ENCODE measurements around the gene FRY. TPM values are rescaled to one million over a fixed set of nuclear protein-coding genes. Genes with fewer than 3 reads are reported as not detected.

FRY gene
- total and polyA plus RNA-seq, 2 donors (not counting 1 experiment from before 2014, with no cell fraction given) = 2.3 to 6.3 TPM

DNA sequence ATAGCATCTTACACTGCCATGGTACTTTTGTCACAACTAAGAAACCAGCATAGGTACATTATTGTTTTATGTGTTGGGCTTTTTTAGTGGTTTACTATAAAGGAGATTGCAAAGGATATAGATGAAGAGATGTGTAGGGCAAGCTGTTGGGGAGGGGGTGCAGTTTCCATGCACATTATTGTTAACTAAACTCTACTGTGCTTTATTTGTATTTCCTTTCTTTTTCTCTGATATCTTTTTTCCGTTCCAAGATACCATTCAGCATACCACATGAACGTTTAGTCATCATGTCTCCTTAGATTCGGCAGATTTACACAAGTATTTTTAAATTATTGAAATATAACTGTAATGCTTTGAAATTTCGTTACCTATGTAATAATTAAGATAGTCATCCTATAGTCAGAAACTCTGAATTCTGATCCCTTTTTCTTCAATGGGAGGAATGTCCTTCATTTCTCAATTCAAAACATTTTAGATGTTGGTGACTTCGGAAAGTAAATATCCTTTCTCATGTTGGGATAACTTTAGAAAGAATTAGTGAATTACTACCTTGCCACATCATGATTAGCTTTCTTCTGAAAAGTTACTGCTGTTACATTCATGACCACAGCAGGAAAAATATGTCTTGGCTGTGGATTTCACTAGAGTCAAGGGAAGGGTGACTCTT, 82.8 kb downstream of the FRY start:
- ChIA-PET POLR2A (no interaction called here), CTCF (interaction anchor here (0.8 kb wide), 1 partner anchor 43 kb away, joined by 3 read pairs; no protein-coding TSS in a partner anchor)
- Mint-ChIP-seq H3K4me3 (no peak overlapping the region), H3K4me1 (peaks cover 18% of the 10 kb centered on the region), H3K9me3 (ENCODE audit: insufficient read depth) (no peaks in the 10 kb centered on the region), H3K27me3 (no peaks in the 10 kb centered on the region), H3K27ac (no peak overlapping the region)
- Histone ChIP-seq H3K36me3 (replicated peaks in 1 of 2; ENCODE audit: control extremely low read depth in 1 of 2, control insufficient read depth in 1 of 2, extremely low read depth in 1 of 2, insufficient read depth in 2 of 2, low read length in 1 of 2) (peaks cover 1 to 2% of the 10 kb centered on the region in 2 experiments), H3K27me3 (replicated peaks in 1 of 4; ENCODE audit: control extremely low read depth in 1 of 4, control insufficient read depth in 3 of 4, insufficient read depth in 4 of 4, low read length in 3 of 4) (no peaks in the 10 kb centered on the region), H3K27ac (ENCODE audit: low read length in 2 of 2) (no peak overlapping the region), H3K4me3 (ENCODE audit: control extremely low read depth in 1 of 5, extremely low read depth in 1 of 5, insufficient read depth in 1 of 5, low read depth in 2 of 5, low read length in 4 of 5) (no peak overlapping the region), H3K4me2 (replicated peaks; ENCODE audit: low read depth, low read length, poor library complexity, severe bottlenecking) (no peak overlapping the region), H3K9ac (ENCODE audit: low read length) (no peak overlapping the region), H3K9me3 (ENCODE audit: control extremely low read depth in 1 of 3, control insufficient read depth in 2 of 3, insufficient read depth in 1 of 3, low read length in 2 of 3) (no peaks in the 10 kb centered on the region), H4K20me1 (ENCODE audit: control insufficient read depth, insufficient read depth, low read length, poor library complexity, severe bottlenecking) (no peaks in the 10 kb centered on the region), H3K79me2 (ENCODE audit: control insufficient read depth, insufficient read depth, low read length) (no peaks in the 10 kb centered on the region), H3K4me1 (ENCODE audit: control insufficient read depth in 2 of 2, insufficient read depth in 2 of 2, low read length in 2 of 2) (peaks cover 0 to 3% of the 10 kb centered on the region in 2 donors), H2AFZ (ENCODE audit: insufficient read depth, low read depth, low read length, poor library complexity, severe bottlenecking) (no peak overlapping the region)
- no CpG with 5 or more reads among the region's 5 CpGs for WGBS (ENCODE audit: insufficient coverage)
- DNase-seq (no peak), ATAC-seq (ENCODE audit: low read depth) (no peak)
- TF ChIP-seq, protein P1, sequence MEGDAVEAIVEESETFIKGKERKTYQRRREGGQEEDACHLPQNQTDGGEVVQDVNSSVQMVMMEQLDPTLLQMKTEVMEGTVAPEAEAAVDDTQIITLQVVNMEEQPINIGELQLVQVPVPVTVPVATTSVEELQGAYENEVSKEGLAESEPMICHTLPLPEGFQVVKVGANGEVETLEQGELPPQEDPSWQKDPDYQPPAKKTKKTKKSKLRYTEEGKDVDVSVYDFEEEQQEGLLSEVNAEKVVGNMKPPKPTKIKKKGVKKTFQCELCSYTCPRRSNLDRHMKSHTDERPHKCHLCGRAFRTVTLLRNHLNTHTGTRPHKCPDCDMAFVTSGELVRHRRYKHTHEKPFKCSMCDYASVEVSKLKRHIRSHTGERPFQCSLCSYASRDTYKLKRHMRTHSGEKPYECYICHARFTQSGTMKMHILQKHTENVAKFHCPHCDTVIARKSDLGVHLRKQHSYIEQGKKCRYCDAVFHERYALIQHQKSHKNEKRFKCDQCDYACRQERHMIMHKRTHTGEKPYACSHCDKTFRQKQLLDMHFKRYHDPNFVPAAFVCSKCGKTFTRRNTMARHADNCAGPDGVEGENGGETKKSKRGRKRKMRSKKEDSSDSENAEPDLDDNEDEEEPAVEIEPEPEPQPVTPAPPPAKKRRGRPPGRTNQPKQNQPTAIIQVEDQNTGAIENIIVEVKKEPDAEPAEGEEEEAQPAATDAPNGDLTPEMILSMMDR (IDR thresholded peaks at IDR 0.05) = no peak
- no peak for TF ChIP-seq EZH2 (IDR thresholded peaks at IDR 0.05; ENCODE audit: borderline replicate concordance, insufficient read depth, low read depth, low read length, poor library complexity, severe bottlenecking)
- intact Hi-C loops (cut with micrococcal nuclease) = no loop called here

- peaks cover 1 to 2% of the 10 kb centered on the region in 2 experiments for H3K36me3 ChIP-seq (replicated peaks in 1 of 2; ENCODE audit: control extremely low read depth in 1 of 2, control insufficient read depth in 1 of 2, extremely low read depth in 1 of 2, insufficient read depth in 2 of 2, low read length in 1 of 2)
- TF ChIP-seq EZH2 (IDR thresholded peaks at IDR 0.05; ENCODE audit: borderline replicate concordance, insufficient read depth, low read depth, low read length, poor library complexity, severe bottlenecking) = no peak
- TF ChIP-seq, protein P1 (IDR thresholded peaks at IDR 0.05) = no peak
- H3K9ac ChIP-seq (ENCODE audit: low read length) = no peak overlapping the region
- ATAC-seq (ENCODE audit: low read depth) (no peak), DNase-seq (no peak)
- ChIA-PET CTCF (interaction anchor here (0.8 kb wide), 1 partner anchor 43 kb away, joined by 3 read pairs; no protein-coding TSS in a partner anchor), POLR2A (no interaction called here)
- 40% methylated on average over 1 of the region's 2 CpGs for WGBS (ENCODE audit: insufficient coverage)
- H3K27ac Mint-ChIP-seq = no peak overlapping the region
- no peaks in the 10 kb centered on the region for H3K79me2 ChIP-seq (ENCODE audit: control insufficient read depth, insufficient read depth, low read length)
- no peak overlapping the region for H3K4me3 ChIP-seq (ENCODE audit: control extremely low read depth in 1 of 5, extremely low read depth in 1 of 5, insufficient read depth in 1 of 5, low read depth in 2 of 5, low read length in 4 of 5)
- H3K27me3 ChIP-seq (replicated peaks in 1 of 4; ENCODE audit: control extremely low read depth in 1 of 4, control insufficient read depth in 3 of 4, insufficient read depth in 4 of 4, low read length in 3 of 4) = no peaks in the 10 kb centered on the region
- no peak overlapping the region for H3K4me3 Mint-ChIP-seq
- peaks cover 18% of the 10 kb centered on the region for H3K4me1 Mint-ChIP-seq
- H3K4me1 ChIP-seq (ENCODE audit: control insufficient read depth in 2 of 2, insufficient read depth in 2 of 2, low read length in 2 of 2) = peaks cover 0 to 3% of the 10 kb centered on the region in 2 donors
- intact Hi-C loops (cut with micrococcal nuclease) = no loop called here
- no peaks in the 10 kb centered on the region for H3K9me3 ChIP-seq (ENCODE audit: control extremely low read depth in 1 of 3, control insufficient read depth in 2 of 3, insufficient read depth in 1 of 3, low read length in 2 of 3)
- H3K4me2 ChIP-seq (replicated peaks; ENCODE audit: low read depth, low read length, poor library complexity, severe bottlenecking) = no peak overlapping the region
- no peaks in the 10 kb centered on the region for H4K20me1 ChIP-seq (ENCODE audit: control insufficient read depth, insufficient read depth, low read length, poor library complexity, severe bottlenecking)
- peak overlapping the region; percentile 55 for H2AFZ ChIP-seq (ENCODE audit: insufficient read depth, low read depth, low read length, poor library complexity, severe bottlenecking)
- H3K9me3 Mint-ChIP-seq (ENCODE audit: insufficient read depth) = no peaks in the 10 kb centered on the region
- H3K27me3 Mint-ChIP-seq = no peaks in the 10 kb centered on the region
- no peak overlapping the region for H3K27ac ChIP-seq (ENCODE audit: low read length in 2 of 2)
These were observed 83.5 kb downstream of the FRY start for GRCh38 chr13:32115066-32115465.

Measured in B cell (primary cell).